Right lobe of liver (tissue), 6 donors: ENCODE results near the gene HOXA13. TPM values are rescaled to one million over a fixed set of nuclear protein-coding genes. Genes with fewer than 3 reads are reported as not detected.

Source experiments
- ATAC-seq, 4 donors: fragments of 200-7000 bp; cut with Tn5 transposase; one replicate each; pipeline ENCODE4 v1.9.1; 2020; ENCODE audit warnings: mild to moderate bottlenecking in 4 of 4, moderate library complexity in 4 of 4
- DNase-seq, 3 donors: peaks; one replicate each; pipeline ENCODE4 v3.0.0-alpha.2; 2020
- H3K27ac ChIP-seq, 3 donors: fragments of 200-600 bp; one replicate each; pipeline ENCODE4 v1.8.0; 2022
- H3K27me3 ChIP-seq, 2 donors: fragments of 200-600 bp; one replicate each; pipeline ENCODE4 v1.8.0; 2022
- H3K36me3 ChIP-seq, 4 donors: fragments of 200-600 bp; sonication (generic) in 1 of 4; one replicate each; pipeline versions ENCODE4 v1.5.1 to v1.8.0; 2017 to 2022; ENCODE audit warnings: control low read depth in 1 of 4
- H3K4me1 ChIP-seq, 4 donors: fragments of 200-600 bp; sonication (generic) in 1 of 4; one replicate each; pipeline versions ENCODE4 v1.5.1 to v1.8.0; 2017 to 2022; ENCODE audit warnings: control low read depth in 1 of 4
- H3K4me3 ChIP-seq, 3 donors: fragments of 200-600 bp; one replicate each; pipeline ENCODE4 v1.8.0; 2022
- H3K9me3 ChIP-seq, 4 donors: fragments of 200-600 bp; sonication (generic) in 1 of 4; one replicate each; pipeline versions ENCODE4 v1.5.1 to v1.8.0; 2017 to 2022; ENCODE audit warnings: control low read depth in 1 of 4
- CTCF ChIP-seq, 4 donors: fragments of 200-600 bp in 3 of 4; fragments of 450-650 bp in 1 of 4; IDR thresholded peaks; one replicate each; pipeline versions ENCODE4 v1.5.1 to v1.8.0; 2016 to 2022; ENCODE audit warnings: antibody characterized with exemption in 4 of 4, mild to moderate bottlenecking in 2 of 4
- POLR2A ChIP-seq: fragments of 450-650 bp; IDR thresholded peaks from one replicate; pipeline ENCODE4 v1.6.1; 2017; ENCODE audit warnings: antibody characterized with exemption, mild to moderate bottlenecking
- WGBS: methylation state at CpG from one replicate; pipeline ENCODE4 v1.1.6; 2018; ENCODE audit warnings: low coverage, low lambda C conversion rate; ENCODE audit not compliant: insufficient coverage; ENCODE audit errors: missing lambda C conversion rate; 5-methylcytosine and 5-hydroxymethylcytosine counted together
- intact Hi-C, 2 donors: fragments of 100-400 bp; cut with DNase I; formaldehyde crosslinking; loops; one replicate each; pipeline versions ENCODE4 v1.11.2 to v1.14.1; 2022
- total RNA-seq, 6 experiments: library from RNA; depleted of rRNA in 2 of 6; stranded (reverse); fragments of >200 nt in 2 of 6; fragmentation: NEBNext Ultra II Directional in 3 of 6; extraction: Animal tissue kit (Norgen Biotek cat#: 25700) in 3 of 6; gene quantifications; one replicate each; pipeline versions ENCODE4 v1.1.0 to v1.2.4, GENCODE V29; 2016 to 2023
- donor health status: DM: no; HTN: yes; CAD: no.
- donor health status: DM: no; HTN: no; CAD: no.
- donor health status: DM: no; HTN: no; CAD: no.
- donor health status: DM: no; HTN: yes; CAD: no.
- donor health status: DM: no; HTN: yes; CAD: no.

HOXA13 gene
- total RNA-seq, 6 experiments from 2014 or later, result not detected

GRCh38 chr7:27240015-27240731, 40.3 kb upstream of the HOXA13 start:
- WGBS, result 1% methylated on average over 18 of the region's 18 CpGs
- ATAC-seq, result no peak
- intact Hi-C loops, result no loop called here
- H3K27me3 ChIP-seq, result peaks cover 18 to 66% of the 10 kb centered on the region in 2 donors
- H3K4me3 ChIP-seq, result no peak overlapping the region
- peaks cover 0 to 20% (median 4%) of the 10 kb centered on the region in 4 donors for H3K4me1 ChIP-seq
- DNase-seq, result no peak
- no peaks in the 10 kb centered on the region for H3K9me3 ChIP-seq
- H3K27ac ChIP-seq, result no peak overlapping the region
- H3K36me3 ChIP-seq, result no peaks in the 10 kb centered on the region
- no peak for TF ChIP-seq CTCF (IDR thresholded peaks at IDR 0.05)
- no peak for TF ChIP-seq POLR2A

- Histone ChIP-seq H3K36me3 (no peaks in the 10 kb centered on the region), H3K4me1 (peaks cover 0 to 19% (median 4%) of the 10 kb centered on the region in 4 donors), H3K27me3 (peaks cover 12 to 60% of the 10 kb centered on the region in 2 donors), H3K4me3 (no peak overlapping the region), H3K9me3 (no peaks in the 10 kb centered on the region), H3K27ac (no peak overlapping the region)
- ATAC-seq (no peak), DNase-seq (no peak)
- 3% methylated on average over 32 of the region's 55 CpGs for WGBS
- intact Hi-C loops, result no loop called here
- no peak for TF ChIP-seq CTCF (IDR thresholded peaks at IDR 0.05)
- TF ChIP-seq POLR2A, result no peak
Observed at GRCh38 chr7:27239387-27240014, 39.6 kb upstream of the HOXA13 start.

GRCh38 chr7:27238979-27239386, 39.1 kb upstream of the HOXA13 start:
- Histone ChIP-seq H3K36me3 (no peaks in the 10 kb centered on the region), H3K27me3 (peaks cover 7 to 55% of the 10 kb centered on the region in 2 donors), H3K4me1 (peaks cover 0 to 19% (median 4%) of the 10 kb centered on the region in 4 donors), H3K27ac (no peak overlapping the region), H3K9me3 (no peaks in the 10 kb centered on the region), H3K4me3 (no peak overlapping the region)
- ATAC-seq (no peak), DNase-seq (no peak)
- intact Hi-C loops, result no loop called here
- TF ChIP-seq CTCF (IDR thresholded peaks at IDR 0.05), result no peak
- no peak for TF ChIP-seq POLR2A
- 29% methylated on average over 6 of the region's 15 CpGs for WGBS

- WGBS, result 86% methylated on average over 1 of the region's 1 CpG
- intact Hi-C loops, result no loop called here
- DNase-seq (no peak), ATAC-seq (no peak)
- peaks cover 6 to 44% of the 10 kb centered on the region in 2 donors for H3K27me3 ChIP-seq
- H3K27ac ChIP-seq, result no peak overlapping the region
- peaks cover 0 to 16% (median 4%) of the 10 kb centered on the region in 4 donors for H3K4me1 ChIP-seq
- H3K36me3 ChIP-seq, result no peaks in the 10 kb centered on the region
- no peak overlapping the region for H3K4me3 ChIP-seq
- H3K9me3 ChIP-seq, result no peaks in the 10 kb centered on the region
- TF ChIP-seq POLR2A (no peak), CTCF (IDR thresholded peaks at IDR 0.05) (no peak)
Observed at GRCh38 chr7:27237735-27238334, 37.9 kb upstream of the HOXA13 start.
